NCI-H2196 (cell line): ENCODE data around the gene LMCD1.

Source experiments
- DNase-seq: peaks from one replicate; lab custom pipeline; 2025; ENCODE audit not compliant: unreplicated experiment; lab: John Stamatoyannopoulos, UW

The LMCD1 gene, protein sequence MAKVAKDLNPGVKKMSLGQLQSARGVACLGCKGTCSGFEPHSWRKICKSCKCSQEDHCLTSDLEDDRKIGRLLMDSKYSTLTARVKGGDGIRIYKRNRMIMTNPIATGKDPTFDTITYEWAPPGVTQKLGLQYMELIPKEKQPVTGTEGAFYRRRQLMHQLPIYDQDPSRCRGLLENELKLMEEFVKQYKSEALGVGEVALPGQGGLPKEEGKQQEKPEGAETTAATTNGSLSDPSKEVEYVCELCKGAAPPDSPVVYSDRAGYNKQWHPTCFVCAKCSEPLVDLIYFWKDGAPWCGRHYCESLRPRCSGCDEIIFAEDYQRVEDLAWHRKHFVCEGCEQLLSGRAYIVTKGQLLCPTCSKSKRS

DNA sequence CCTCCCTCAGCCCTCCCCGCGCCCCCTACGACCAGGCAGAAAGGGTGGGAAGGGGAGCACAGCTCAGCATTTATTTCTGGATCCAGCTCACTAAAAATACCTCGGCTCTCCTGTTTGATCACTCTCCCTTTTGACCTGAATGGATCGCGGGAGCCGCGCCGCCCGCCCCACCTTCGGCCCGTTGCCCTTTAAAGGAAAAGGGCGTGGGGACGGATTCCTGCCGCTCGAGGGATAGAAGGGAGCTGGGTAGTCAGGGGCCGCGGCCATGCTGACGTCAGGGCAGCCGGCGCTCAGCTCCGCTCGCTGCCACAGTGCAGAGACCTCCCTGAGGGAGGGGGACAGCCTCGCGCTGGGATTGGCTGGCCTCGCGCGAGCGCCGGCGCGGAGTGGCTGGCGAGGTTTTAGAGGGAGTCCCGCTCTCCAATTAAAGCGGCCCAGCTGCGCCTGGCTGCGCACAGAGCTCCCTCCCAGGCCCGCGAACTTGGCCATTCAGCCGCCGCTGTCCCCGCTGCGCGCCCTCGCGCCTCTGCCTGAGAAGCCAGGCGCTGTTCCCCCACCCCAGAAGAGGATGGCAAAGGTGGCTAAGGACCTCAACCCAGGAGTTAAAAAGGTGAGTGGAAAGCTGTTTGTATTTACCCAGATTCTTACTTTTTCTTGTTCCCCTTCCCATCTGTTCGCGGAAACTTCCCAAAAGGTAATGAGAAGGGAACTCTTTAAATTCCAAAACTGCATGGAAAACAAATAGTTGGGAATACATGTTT lies at the start of gene LMCD1:
TSS of gene LMCD1 (plus strand) at position 453 of the 761 bp plus-strand sequence. CDS start at position 569, 116 bp downstream.
- DNase-seq, result peak; percentile 85

DNA sequence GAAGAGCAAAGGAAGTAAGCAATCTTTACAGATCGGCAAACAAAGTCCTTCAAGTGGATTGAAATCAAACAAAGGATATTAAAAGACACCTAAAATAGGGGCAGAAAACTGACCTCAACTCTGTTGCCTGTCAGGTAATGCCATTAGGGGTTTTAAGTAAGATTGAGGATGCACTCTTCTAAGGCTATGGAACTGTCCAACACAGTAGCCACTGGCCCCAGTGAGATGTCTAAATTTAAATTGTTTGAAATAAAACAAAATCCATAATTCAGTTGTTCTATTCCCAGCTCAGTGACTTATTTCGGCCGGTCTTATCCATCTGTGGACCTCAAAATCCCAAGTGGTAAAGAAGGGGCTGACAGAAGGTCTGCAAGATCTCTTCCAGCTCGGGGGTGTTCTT lies 49.5 kb upstream of the LMCD1 start:
- no peak for DNase-seq

DNA sequence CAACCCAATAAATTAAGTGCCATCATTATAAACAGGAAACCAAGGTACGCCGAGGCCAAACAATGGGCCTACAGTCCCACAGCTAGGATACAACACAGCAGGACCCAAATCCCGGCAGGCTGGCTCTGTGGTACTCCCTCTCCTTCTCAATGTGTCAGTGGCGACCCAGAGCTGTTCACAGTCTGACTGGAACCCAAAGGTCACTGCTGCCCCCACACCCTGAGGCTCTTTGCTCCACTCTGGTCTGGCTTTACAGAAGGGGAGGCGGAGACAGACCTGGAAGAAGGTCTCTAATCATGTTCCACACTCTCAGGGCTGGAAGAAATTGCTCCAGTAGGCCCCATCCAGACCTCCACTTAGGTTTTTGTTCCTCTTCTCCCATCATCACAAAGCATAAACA lies 48.5 kb upstream of the LMCD1 start:
- no peak for DNase-seq

DNA sequence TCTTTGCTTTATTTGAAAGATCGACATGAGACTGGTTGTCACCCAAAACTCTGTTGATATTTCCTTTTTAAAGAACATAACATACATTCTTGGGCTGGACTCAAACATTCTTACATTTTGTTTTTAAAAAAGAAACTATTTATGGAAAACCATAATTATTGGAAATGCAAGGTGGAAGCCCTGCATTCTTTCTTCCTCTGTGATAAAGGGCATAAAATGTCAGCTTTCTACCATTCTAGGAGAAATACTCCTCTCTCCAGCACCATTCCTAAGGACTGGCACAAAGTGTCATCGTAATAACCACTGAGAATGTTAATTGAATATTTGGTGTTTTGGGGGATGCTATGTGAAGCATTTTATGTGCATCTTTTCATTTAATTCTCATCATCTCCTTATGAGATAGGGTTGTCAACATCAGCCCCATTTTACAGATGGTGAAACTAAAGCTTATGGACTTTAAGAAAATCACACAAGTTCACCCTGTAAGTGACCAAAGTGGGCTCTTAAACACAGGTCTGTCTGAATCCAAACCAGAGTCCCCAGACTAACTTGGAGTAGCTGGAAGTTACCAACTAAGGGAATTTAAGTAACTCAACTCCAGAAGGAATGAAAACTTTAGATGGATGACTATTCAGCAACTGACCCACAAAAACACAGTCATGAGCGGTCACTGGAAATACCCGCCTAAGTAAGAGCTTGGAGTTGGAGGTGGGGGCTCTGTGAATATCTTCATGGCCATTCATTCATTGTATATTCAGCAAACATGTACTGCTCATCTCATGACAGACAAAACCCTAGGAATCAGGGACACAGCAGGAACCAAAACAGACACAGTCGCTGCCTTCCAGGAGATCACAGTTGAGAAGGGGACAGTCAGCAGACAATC lies 45.9 kb upstream of the LMCD1 start:
- no peak for DNase-seq

DNA sequence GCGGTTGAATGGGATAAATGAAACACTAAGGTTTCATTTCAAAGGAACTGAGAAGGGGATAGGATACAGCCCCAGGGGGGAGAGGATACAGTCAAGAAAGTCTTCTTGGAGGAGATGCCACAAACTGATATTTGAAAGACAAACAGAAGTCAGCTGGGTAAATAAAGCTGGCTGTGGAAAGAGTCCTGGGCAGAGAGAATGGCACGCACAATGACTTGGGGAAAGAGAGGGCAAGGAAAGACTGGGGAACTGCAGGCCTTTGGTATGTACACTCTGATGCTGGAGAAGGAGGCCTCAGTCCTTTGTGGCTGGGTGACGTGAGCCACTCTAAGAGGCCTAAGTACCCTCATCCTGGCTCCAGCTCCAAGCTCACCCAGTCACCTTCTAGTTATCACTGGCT lies 45.2 kb upstream of the LMCD1 start:
- DNase-seq, result no peak

DNA sequence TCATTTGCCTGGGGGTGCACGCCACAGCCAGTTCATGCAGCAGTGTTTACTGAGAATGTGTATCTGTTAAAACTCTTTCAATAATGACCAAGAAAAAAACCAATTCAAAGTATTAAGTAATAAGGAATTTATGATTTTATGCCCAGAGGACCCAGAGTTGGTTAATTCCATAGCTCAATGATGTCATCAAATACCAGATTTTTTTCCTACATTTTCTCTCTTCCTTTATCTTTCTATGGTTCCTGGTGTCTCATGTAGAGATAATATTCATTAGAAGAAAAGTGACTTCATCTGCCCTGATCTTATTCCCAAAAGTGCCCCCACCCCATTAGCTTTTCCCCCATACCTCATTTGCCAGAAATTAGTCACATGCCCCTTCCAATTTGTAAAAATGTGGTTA lies 44.6 kb upstream of the LMCD1 start:
- DNase-seq, result no peak

DNA sequence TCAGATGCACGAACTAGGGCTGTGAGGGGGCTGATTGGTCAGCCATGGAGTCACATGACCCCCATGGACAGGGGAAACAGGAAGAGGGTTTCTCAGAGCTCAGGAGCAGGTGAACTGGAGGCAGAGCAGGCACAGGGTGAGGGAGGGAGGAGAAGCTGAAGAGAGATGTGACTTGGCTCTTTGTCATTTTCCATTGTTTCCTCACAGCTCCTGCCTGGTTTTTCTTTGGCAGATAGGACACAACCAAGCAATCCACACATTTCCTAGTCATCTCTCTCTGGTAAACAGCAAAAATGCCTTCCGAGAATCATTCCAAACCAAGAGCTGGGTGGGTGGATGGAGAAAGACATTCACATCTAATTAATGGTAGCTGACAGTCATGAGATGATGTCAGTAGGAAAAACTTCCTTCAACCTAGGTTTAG lies 43.4 kb upstream of the LMCD1 start:
- no peak for DNase-seq

DNA sequence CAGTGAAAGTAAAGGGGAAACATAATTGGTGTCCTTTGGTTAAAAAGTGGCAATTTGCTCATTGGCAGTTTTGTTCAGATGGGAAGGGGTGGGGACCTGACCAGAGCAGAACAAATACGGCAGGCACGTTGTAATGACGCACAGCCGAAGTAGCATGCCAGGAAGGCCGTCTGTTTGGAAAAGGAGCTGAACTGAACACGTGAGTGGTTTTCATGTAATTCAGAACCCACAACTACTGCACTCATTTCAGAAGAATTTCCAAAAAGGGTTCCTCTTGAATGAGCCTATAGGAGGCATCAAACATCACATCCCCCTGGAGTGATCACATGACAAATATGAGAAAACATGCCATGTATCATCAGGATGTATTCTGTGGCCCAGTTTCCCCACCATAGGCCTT lies 42.9 kb upstream of the LMCD1 start:
- DNase-seq, result no peak

DNA sequence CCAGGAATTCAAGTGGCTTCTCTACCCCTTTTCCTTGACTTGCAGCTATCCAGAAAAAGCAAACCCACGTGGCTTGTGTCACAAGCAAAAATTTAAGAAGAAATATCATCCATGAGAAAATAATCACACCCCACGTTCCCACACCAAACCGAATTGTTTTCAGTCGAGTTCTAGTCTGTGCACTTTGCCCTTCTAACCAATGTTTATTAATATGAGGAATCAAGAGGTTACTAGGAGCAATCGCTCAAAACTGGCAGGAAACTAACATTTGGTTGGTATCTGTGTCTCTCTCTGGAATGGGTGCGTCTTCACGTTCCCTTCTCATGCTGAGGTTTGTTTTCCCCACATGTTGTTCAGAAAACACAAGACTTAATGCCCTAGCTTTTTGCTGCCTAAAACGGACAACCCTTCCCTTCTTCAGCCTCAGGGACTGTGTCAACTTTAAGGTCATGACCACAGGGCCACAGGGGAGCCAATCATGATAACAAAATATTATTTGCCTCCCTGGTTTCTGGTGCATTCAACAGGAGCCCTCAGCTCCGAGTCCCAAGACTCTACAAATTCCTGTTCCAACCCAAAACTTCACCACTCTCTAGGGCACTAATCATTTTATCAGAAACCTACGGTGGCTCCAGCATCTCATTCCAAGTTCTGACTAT lies 41.4 kb upstream of the LMCD1 start:
- DNase-seq, result no peak

DNA sequence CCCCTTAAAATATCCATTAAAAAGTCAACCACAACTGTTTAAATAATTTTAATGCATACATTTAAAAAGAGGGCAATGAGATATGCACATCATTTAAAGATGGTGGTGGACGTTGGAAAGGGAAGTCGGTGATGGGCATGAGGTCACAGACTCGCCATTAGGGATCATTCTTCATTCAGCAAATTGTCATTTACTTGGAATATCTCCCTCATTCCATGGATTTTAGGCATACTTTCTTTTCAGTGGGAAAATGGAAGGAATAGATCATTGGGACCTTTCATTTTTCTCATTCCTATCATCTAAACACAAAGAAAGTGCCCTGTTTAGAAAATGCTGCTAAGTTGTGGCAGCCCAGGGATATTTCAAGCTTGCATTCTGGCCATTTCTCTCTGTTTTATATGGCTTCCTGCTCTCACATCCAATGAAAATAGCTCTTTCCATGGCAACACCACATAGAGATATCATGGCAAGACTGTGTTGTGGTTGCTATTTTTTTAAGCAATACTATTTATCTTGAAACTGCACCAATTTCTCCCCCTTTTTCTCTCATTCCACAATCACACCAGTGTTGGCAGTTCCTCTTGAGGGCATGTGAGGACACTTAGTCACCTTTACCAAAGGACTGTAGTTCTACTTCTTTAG lies 40.7 kb upstream of the LMCD1 start:
- no peak for DNase-seq

DNA sequence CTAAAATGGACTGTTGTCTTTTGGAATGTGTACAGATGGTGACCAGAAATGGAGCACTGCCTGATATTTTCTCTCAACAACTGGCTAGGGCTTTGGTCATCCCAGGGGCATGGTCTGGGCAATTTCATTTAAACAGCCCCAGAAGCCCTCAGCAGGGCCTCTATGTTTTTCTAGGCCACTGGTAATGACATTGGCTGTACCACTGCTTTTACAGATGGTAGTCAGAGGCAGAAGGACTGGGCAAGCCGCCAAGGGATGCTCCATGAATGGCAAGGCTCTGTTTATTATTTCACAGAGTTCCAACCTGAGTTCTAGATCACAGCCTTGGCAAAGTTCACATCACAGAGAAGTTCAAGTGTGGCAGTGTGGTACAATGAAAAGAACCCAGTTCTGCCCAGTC lies 37.0 kb upstream of the LMCD1 start:
- DNase-seq, result no peak

DNA sequence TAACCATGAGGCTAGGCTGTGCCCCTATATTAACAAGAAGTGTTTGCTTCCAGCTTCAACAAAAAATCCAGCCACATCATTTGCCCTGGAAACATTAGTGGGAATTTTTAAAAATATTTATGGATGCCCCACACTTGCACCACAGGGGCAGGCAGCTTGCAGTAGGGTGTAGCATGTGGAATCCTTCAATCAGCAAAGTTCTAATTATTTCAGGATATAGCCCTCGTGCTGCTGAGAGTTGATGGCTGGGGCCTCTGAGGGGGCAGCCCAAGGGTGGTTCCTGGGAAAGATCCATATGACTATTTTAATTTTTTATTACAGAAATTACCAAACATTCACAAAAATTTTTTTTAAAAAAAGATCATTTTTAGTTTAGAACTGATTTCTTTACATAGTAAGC lies 35.1 kb upstream of the LMCD1 start:
- DNase-seq, result no peak

DNA sequence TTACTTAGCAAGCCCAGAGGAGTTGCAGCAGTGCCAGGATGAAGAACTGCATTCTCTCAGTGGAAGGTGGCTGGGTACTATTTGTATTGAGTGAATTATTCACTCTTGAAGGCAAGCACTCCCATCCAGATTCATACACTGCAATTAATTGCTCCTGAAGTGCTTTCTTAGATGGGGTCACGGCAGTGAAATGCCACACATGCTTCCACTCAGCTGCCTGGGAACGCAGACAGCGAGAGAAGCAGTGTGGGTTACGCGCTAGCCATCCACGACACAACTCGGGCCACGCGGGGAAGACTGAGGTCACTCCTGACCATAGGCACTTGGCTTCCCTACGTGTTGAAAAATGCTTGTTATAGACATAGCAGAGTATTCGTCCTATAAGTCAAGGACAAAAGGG lies 30.8 kb upstream of the LMCD1 start:
- DNase-seq, result no peak

DNA sequence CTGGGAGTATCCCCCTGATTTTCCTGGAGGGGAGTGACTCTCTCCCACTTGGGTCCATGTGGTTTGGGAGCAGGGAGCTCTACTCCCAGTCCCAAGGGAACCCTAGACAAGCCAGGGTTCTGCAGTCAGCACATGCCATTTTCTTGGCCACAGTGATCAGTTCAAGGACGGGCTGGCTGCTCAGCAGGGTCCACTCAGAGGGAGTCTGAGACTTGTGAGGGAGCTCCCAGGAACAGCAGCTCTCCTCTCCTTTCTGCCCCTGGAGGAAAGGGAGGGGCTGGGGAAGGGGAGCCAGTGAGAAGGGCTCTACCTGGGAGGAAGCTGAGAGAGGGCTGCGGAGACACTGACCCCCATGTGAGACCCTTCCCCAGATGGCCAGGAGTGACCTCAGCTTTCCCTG lies 29.1 kb upstream of the LMCD1 start:
- DNase-seq, result no peak

DNA sequence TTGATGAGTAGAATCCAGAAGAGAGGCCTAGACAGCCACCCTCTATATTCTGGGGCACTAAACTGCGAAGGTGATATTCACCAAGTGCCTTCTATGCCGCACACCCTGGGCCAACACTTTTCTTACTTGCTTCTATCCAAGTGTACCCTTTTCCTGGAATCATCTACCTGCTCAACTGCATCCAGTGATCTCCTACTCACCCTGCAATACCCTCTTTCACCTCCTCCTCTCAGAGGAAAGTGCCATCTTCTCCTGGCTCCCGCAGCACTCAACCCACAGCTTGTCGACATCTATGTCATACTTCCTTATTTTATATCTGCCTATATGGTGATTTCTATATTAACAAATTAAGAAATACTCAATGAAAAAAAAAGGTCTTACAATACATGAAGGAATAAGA lies 28.6 kb upstream of the LMCD1 start:
- no peak for DNase-seq

DNA sequence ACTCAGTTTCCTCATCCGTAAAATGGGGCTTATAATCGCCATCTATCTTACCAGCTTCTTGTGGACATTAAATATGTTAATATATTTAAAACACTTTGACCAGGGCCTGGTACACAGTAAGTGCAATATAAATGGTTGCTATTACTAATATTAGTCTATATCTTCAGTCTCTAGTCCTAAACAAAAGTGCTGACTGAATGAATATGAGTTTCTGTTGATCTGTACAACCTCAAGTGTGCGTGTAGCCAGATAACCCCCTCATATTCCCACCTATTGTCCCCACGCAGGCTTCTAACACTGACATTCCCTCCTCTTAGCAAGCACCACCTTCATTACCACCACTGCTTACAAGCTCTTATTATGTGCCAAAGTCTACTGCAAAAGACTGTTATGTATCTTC lies 27.6 kb upstream of the LMCD1 start:
- no peak for DNase-seq

DNA sequence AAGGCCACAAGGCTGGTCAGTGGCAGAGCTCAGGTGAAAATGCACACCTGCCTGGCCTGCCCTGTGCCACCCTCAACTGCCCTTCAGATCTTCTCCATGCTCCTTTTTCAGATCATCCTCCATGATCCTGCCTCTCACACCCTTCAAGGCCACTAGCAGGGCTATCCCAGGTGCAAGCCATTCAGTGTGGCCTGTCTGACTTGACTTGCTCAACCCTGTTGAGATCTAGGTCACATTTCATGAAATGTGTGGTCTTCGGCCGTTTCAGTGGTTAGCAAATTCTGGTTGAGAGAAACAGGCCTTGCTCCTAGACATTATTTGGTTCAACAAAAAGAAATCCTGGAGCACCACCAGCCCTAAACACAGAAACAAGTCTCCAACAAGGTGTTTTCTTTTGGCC lies 26.6 kb upstream of the LMCD1 start:
- DNase-seq, result no peak

DNA sequence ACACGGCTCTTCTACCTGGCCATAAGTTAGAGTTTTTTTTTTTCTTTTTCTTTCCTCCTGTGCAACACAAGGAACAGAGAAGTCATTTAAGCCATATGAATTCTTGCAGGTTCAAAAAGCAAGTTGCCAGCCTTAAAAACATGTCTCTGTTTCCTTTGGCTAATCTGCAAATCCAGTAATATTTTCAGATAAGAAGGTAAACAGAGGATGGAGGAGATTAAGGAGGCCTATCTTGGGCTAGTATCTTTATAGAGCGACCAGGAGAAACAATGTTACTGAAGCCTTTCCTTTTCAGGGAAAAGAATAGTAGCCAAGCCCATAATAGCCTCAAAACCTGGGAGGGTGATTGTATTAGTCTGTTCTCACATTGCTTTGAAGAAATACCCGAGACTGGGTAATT lies 20.9 kb upstream of the LMCD1 start:
- DNase-seq, result no peak

DNA sequence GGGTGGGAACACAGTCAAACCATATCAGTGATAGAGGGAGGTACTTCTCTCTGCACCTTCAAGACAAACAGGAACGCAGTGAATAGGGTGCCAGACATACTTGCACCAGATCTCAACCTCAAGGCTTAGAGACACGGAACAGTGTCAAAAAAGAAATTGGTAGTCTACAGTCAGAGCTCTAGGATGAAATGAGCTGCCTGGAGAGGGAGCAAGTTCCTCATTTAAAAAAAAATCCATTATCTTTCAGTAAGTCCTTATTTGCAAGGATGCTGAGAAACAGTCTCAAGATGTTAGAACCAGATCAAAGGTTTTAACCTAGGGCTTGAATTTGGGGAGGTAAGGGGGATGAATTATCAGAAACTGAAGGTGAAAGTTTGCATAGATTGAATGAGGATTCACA lies 20.2 kb upstream of the LMCD1 start:
- DNase-seq, result no peak

DNA sequence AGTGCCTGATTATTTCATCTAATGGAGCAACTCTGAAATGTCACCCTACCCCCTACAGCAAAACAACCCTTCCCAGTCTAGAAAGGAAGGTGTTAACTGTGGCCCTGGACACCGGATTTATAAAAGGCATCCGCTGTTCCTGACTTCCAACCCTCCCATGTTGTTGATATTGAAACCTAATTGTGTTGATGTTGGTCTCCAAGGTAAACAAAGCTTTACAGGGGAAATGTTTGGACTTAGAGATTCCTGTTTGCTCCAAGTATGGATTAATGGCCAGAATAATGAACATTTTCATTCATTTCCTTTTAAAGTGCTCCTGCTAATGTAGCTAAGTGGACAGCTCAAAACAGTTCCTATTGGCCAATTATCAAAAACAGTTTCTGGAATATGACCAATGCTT lies 19.4 kb upstream of the LMCD1 start:
- no peak for DNase-seq
